HG02763 (cell line): ENCODE measurements around the gene CDC16.
"Not testable (repeated sequence)": the region's sequence is repeated elsewhere in the genome, so short reads cannot be mapped to it uniquely, and the experiment has no call there.

ENCODE experiments used
- ATAC-seq: cut with Tn5 transposase; IDR thresholded peaks from one replicate; pipeline ENCODE4 v1.9.1; 2021; ENCODE audit warnings: mild to moderate bottlenecking, moderate library complexity; ENCODE audit not compliant: unreplicated experiment

The CDC16 gene

GRCh38 chr13:114227528-114227927, 7.2 kb upstream of the CDC16 start:
- ATAC-seq, result no peak

GRCh38 chr13:114228176-114228575, 6.5 kb upstream of the CDC16 start:
- ATAC-seq, result no peak

DNA sequence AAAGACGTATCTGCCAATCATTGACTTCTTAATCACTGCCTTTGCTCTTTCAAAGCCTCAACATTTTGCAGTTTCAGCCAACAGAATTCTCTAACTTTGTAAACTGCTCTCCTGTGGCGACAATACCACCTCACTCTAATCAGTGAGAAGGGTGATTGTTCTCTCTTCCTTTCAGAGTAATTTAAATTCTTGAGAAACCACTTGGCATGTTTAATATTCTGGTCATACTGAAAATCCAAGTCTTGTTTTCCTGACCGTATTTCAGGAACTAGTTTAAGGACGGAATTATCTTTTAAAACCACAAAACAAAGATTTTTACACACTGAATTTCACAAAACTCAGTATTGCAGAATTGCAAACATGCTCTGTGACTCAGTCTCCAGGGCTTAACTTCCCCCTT, 5.2 kb upstream of the CDC16 start:
- ATAC-seq, result no peak

DNA sequence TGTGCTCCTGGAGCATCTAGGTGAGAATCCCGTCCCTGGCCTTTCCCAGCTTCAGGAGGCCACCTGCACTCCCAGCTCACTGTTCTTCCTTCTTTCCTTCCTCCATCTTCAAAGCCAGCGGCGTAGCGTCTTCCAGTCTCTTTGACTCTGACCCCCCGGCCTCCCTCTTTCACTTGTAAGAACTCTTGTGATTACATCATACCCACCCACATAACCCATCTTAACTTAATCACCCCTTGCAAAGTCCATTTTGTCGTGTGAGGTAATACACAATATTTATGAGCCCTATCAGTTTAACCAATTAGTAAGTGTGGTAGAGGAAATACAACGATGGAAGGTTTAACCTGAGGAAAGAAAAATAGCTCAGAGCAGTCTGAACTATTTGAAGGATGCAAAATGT, 4.6 kb upstream of the CDC16 start:
- no peak for ATAC-seq

GRCh38 chr13:114230575-114230974, 4.1 kb upstream of the CDC16 start:
- no peak for ATAC-seq

- no peak for ATAC-seq
Observed at GRCh38 chr13:114231886-114232285, 2.8 kb upstream of the CDC16 start.

- no peak for ATAC-seq
Observed at GRCh38 chr13:114234266-114234644, 442 bp upstream of the CDC16 start.

GRCh38 chr13:114235697-114236096, 1.0 kb downstream of the CDC16 start:
- no peak for ATAC-seq

DNA sequence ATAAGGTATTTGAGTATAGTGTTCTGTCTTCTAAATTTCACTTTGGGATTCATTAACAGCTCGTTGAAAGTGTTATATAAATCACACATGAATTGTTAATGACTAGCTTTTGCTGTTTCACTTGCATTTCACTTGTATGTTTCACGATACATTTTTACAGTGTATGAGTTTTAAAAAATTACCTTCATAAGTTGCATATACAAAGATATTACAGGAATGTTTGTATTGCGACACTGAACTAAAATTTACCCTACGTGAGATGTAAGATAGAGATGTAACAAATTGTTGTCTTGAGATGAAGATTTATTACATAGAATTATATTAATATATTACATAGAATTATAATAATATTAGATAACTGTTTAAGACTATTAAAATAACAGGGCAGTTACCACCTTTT, 1.5 kb downstream of the CDC16 start:
- no peak for ATAC-seq

- ATAC-seq, result no peak
Observed at GRCh38 chr13:114237415-114238112, 2.9 kb downstream of the CDC16 start.

- no peak for ATAC-seq
Observed at GRCh38 chr13:114241918-114242317, 7.2 kb downstream of the CDC16 start.

- no peak for ATAC-seq
Observed at GRCh38 chr13:114243971-114244370, 9.3 kb downstream of the CDC16 start.

GRCh38 chr13:114244637-114245036, 9.9 kb downstream of the CDC16 start:
- no peak for ATAC-seq

- no peak for ATAC-seq
Observed at GRCh38 chr13:114248011-114248410, 13.3 kb downstream of the CDC16 start.

GRCh38 chr13:114249077-114249476, 14.4 kb downstream of the CDC16 start:
- ATAC-seq, result no peak

- ATAC-seq, result not testable (repeated sequence)
Observed at GRCh38 chr13:114251639-114252440, 17.1 kb downstream of the CDC16 start.

- ATAC-seq, result no peak
Observed at GRCh38 chr13:114256547-114256946, 21.9 kb downstream of the CDC16 start.

DNA sequence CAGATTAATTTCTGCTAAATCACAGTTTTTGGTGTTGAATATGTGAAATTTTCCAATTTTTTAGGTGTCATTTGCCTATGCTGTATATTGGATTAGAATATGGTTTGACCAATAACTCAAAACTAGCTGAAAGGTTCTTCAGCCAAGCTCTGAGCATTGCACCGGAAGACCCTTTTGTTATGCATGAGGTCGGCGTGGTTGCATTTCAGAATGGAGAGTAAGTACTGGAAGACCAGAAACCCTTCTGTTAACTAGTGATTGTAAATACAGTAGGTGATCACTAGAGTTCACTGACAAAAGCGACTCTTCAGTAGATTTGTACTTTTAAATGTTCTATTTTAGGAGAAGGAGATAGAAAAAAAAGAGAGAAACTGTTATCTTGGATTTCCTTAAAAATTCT, 22.3 kb downstream of the CDC16 start:
- ATAC-seq, result no peak

DNA sequence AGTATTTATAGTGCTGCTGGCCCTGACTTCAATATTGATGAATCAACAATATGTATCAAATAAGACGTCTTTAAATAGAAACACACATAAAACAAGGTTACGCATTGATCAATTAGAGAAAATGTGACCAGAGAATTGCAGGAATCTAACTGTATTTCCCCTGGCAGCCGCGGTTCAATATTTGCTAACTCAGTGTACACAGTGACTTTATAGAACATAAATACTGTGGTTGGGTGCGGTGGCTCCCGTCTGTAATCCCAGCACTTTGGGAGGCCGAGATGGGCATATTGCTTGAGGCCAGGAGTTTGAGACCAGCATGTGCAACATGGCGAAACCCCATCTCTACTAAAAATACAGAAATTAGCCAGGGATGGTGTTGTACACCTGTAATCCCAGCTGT, 23.9 kb downstream of the CDC16 start:
- no peak for ATAC-seq

DNA sequence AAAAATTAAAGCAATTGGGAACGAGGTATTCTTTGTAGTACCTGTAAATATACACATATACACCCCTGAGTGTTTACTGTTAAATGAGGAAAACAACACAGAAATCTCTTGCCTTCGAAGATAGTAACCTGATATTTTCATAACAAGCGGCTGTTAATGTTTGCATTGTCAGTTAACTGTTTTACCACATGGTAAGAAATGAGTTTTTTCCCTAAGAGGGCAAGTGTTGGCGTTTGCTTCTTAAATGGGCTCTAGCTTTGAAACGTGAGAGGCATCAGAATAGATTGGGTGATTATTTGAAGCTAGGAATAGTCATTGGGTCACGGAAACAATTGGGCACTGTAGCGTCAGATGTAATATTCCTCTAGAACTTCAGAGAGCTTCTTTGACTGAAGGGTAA, 24.7 kb downstream of the CDC16 start:
- no peak for ATAC-seq

DNA sequence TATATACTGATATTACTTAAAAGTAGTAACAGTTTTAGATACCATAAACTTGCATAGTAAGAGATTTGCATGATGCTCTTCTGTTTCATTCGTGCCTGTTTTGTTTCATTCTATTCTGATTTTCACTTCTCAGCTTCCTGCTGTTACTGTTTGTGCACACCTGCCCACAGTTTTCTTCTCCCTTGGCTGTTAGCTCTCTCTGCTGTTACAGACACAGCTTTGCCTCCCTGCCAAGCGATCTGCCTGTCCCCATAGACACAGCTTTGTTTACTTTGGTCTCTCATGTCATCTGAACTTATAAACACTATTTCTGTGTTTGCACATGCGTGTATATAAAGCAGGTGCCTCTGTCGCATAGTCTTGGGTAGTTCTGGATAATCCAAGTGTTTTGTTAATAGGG, 25.3 kb downstream of the CDC16 start:
- ATAC-seq, result no peak

- ATAC-seq, result no peak
Observed at GRCh38 chr13:114260814-114261213, 26.1 kb downstream of the CDC16 start.
